Fibroblast of the aortic adventitia (primary cell): Measurements from ENCODE around the gene TPMT. TPM values are rescaled to one million over a fixed set of nuclear protein-coding genes. Genes with fewer than 3 reads are reported as not detected.
A peak's percentile ranks its signal among the peaks of the same experiment; 100 is the strongest.

ENCODE experiments used
- DNase-seq: peaks from one replicate; pipeline ENCODE4 v3.0.0-alpha.2; 2010; ENCODE audit warnings: low read depth
- H3K4me3 ChIP-seq: 2 replicates; pipeline ENCODE4 v1.5.1; 2011; ENCODE audit warnings: low read depth, mild to moderate bottlenecking, control low read depth, low read length, moderate library complexity
- total RNA-seq: library from RNA; depleted of rRNA; stranded (reverse); fragments of >200 nt; gene quantifications from 2 replicates; pipeline ENCODE4 v1.2.3, GENCODE V29; 2012; ENCODE audit warnings: low replicate concordance
- TF ChIP-seq, protein P1 (sequence below): IDR thresholded peaks from 2 replicates; pipeline ENCODE4 v1.5.1; 2011; ENCODE audit warnings: mild to moderate bottlenecking, low read length, control low read depth, inconsistent platforms; ENCODE audit not compliant: insufficient read depth

Gene TPMT
- total RNA-seq, 1 donor = 22.4 TPM

DNA sequence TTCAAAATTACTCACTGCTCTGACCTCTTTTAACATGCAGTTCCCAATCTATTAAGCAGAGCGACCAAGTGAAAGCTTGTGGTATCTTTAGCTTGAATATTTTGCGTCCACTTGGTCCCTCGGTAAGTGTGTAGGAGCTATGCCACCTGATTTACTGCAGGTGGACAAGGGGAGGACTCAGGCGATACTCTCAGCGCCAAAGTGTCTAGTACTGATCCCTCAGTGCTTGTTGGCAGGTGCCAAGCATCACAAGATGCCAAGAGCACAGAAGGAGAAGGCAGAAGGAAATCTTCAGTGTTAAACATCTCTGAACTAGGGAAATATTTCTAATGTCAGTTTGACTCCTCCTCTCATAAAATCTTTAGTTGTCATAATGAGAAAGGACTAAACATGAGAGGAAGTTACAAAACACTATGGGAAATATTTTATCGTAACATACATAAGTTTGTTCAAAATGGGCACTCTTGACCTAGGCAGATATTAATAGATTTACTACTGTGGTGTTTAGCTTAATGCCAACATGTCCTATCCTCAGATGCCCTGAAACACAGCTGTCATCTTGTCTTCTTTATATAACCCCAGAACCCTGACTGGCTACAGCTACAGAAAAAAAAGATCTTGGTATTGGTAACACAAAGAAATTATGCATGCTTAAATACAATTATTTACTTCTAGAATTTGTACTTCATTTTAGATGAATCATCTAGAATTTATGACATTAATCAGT lies 51.9 kb downstream of the TPMT start:
- DNase-seq = no peak
- TF ChIP-seq, protein P1, sequence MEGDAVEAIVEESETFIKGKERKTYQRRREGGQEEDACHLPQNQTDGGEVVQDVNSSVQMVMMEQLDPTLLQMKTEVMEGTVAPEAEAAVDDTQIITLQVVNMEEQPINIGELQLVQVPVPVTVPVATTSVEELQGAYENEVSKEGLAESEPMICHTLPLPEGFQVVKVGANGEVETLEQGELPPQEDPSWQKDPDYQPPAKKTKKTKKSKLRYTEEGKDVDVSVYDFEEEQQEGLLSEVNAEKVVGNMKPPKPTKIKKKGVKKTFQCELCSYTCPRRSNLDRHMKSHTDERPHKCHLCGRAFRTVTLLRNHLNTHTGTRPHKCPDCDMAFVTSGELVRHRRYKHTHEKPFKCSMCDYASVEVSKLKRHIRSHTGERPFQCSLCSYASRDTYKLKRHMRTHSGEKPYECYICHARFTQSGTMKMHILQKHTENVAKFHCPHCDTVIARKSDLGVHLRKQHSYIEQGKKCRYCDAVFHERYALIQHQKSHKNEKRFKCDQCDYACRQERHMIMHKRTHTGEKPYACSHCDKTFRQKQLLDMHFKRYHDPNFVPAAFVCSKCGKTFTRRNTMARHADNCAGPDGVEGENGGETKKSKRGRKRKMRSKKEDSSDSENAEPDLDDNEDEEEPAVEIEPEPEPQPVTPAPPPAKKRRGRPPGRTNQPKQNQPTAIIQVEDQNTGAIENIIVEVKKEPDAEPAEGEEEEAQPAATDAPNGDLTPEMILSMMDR = no peak
- no peak overlapping the region for H3K4me3 ChIP-seq

DNA sequence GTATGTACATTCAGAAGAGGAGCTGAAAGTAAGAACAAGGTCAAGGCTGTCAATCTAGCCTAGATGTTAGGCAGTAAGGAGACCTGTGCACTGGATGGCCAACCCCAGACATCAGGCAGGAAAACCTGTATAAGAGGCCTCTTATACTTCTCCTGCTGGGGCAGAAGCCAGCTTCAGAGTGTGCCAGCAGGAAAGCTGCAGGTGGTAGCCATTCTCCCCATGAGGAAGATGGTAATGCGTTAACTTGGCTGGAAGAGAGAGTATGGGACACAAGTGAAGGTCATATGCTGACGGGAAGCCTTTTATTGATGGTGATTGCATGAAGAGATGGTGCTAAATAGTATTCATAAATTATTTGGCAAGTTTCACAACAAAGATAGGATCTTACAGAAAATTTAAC lies 53.0 kb downstream of the TPMT start:
- H3K4me3 ChIP-seq = no peak overlapping the region
- no peak for DNase-seq
- TF ChIP-seq, protein P1 = no peak

DNA sequence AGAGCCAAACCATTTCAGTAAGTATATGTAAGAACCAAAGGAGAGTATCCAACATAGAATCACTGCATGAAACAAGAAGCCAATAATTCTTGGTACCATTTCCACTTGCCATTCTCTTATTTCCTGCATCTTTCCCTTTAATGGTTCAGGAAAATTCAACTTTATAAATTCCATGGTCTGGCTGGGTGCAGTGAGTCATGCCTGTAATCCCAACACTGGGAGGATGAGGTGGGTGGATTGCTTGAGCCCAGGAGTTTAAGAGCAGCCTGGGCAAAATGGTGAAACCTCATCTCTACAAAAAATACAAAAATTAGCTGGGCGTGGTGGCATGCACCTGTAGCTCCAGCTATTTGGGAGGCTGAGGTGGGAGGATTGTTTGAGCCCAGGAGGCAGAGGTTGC lies 53.6 kb downstream of the TPMT start:
- H3K4me3 ChIP-seq = no peak overlapping the region
- TF ChIP-seq, protein P1 = no peak
- peak; percentile 43 for DNase-seq

DNA sequence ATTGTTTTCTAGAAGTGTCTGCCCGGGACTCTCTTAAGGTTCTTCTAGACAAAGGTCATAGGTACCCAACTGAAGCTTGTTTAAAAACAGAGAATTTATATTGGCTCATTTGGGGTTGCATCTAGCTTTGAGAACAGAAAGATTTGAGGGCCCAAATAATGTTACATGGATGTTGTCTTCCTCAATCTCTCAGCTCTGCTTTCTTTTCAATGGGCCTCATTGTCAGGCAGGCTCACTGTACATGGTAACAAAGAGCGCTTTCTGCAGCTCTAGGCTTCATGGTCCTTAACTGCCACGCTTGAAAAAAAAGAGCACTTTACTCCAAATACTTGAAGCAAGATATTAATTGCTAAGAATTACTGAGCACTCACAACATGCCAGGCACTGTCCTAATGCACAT lies 54.6 kb downstream of the TPMT start:
- TF ChIP-seq, protein P1 = no peak
- DNase-seq = no peak
- H3K4me3 ChIP-seq = no peak overlapping the region

DNA sequence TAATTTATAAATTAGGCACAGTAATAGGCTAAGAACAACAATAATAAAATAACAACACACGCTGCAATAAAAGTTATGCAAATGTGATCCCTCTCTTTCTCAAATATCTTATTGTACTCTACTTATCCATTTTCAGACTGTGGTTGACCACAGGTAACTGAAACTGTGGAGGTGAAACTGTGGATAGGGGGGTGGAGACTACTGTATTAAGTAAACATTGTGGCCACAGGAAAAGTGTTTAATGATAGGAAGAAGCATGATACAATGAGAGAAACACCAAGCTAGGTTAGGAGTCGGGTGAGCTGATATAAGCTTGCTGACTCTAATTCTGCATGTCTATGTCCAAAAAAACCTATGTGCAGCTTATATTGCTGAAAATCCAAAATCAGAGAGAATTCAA lies 55.4 kb downstream of the TPMT start:
- TF ChIP-seq, protein P1 = no peak
- no peak for DNase-seq
- no peak overlapping the region for H3K4me3 ChIP-seq

DNA sequence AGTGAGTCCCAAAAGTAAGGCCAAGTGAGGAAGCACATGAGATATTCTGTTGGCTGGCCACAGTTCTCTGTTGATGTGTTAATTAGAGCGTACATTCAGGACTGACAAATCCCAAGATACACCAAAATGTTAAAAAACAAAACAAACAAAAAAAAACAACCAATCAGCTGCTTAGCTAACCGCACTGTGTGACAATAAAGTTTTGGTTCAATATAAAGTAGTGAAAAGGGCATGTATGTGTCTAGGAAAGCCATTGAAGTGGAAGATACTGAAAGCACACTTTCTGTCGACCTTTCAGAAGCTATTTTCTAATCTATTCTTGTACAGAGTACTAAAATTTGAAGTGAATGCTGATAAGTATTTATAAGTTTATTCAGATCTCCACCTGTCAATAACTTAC lies 58.5 kb downstream of the TPMT start:
- TF ChIP-seq, protein P1 = no peak
- DNase-seq = no peak
- no peak overlapping the region for H3K4me3 ChIP-seq

DNA sequence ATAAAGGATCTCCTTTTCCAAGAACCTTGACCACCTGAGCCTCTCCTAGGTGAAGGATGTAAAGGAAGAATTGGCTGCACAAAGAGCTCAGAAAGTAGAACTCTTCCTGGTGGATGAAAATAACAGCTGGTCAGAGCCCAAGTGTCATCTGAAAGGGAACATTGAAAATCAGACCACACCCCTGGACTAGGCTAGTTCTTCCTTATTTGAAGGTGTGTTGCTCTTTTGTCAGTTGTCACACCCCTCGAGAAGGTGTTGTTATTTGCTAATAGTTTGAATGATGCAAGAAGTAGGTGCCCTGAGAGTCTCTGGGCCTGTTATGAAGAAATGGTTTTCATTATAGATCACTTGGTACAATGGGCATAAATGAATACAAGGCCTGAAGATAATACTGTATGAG lies 63.5 kb downstream of the TPMT start:
- H3K4me3 ChIP-seq = no peak overlapping the region
- no peak for DNase-seq
- TF ChIP-seq, protein P1 = no peak
